PC-9 (cell line): ENCODE results near the gene CFAP92. TPM values are rescaled to one million over a fixed set of nuclear protein-coding genes. Genes with fewer than 3 reads are reported as not detected.

Source experiments
- BruUV-seq: library from RNA; stranded (reverse); fragments of 400-500 nt; replicated peaks from 2 replicates; lab custom pipeline; 2021; lab: Mats Ljungman, UMichigan
- CTCF ChIA-PET: fragments of 300-600 bp; sonication (Branson Sonifier 250); formaldehyde crosslinking; loops from one replicate; lab custom pipeline; 2022; ENCODE audit warnings: antibody characterized with exemption; lab: Charles Lee
- POLR2A ChIA-PET: fragments of 300-600 bp; sonication (Branson Sonifier 250); formaldehyde crosslinking; loops from one replicate; lab custom pipeline; 2022; ENCODE audit warnings: antibody characterized with exemption; ENCODE audit not compliant: unreplicated experiment; lab: Charles Lee
- DNase-seq, 2 experiments: peaks; one replicate each; pipeline versions ENCODE4 v3.0.0 to v3.0.0-alpha.2; 2015 to 2022; ENCODE audit warnings: mixed read lengths in 1 of 2
- H2AFZ ChIP-seq: fragments of 200-600 bp; sonication (generic); 2 replicates; pipeline ENCODE4 v1.8.1; 2017; ENCODE audit warnings: antibody characterized with exemption
- H3F3A ChIP-seq: fragments of 200-600 bp; sonication (generic); 2 replicates; pipeline ENCODE4 v1.8.1; 2017; ENCODE audit warnings: antibody characterized with exemption, mild to moderate bottlenecking, low read depth; ENCODE audit not compliant: insufficient read depth
- H3K27ac ChIP-seq: fragments of 200-600 bp; sonication (generic); 2 replicates; pipeline ENCODE4 v1.6.1; 2016; ENCODE audit warnings: mixed run types
- H3K27me3 ChIP-seq: fragments of 200-600 bp; sonication (generic); 2 replicates; pipeline ENCODE4 v1.6.1; 2016; ENCODE audit warnings: low read depth, mixed run types; ENCODE audit not compliant: insufficient read depth
- H3K36me3 ChIP-seq: fragments of 200-600 bp; sonication (generic); 2 replicates; pipeline ENCODE4 v1.6.1; 2016; ENCODE audit warnings: low read depth, mixed run types
- H3K4me1 ChIP-seq: fragments of 200-600 bp; sonication (generic); replicated peaks from 2 replicates; pipeline ENCODE4 v1.6.1; 2016; ENCODE audit warnings: mixed run types; ENCODE audit not compliant: insufficient read depth
- H3K4me2 ChIP-seq: fragments of 200-600 bp; sonication (generic); 2 replicates; pipeline ENCODE4 v1.6.1; 2017; ENCODE audit warnings: mixed run types
- H3K4me3 ChIP-seq: fragments of 200-600 bp; sonication (generic); 2 replicates; pipeline ENCODE4 v1.6.1; 2016; ENCODE audit warnings: mixed run types
- H3K79me2 ChIP-seq: fragments of 200-600 bp; sonication (generic); 2 replicates; pipeline ENCODE4 v1.6.1; 2017; ENCODE audit warnings: low read depth, mixed run types
- H3K9me2 ChIP-seq: fragments of 200-600 bp; sonication (generic); 2 replicates; pipeline ENCODE4 v1.8.1; 2017; ENCODE audit warnings: mild to moderate bottlenecking; ENCODE audit not compliant: insufficient read depth
- H3K9me3 ChIP-seq: fragments of 200-600 bp; sonication (generic); 2 replicates; pipeline ENCODE4 v1.8.1; 2016; ENCODE audit warnings: low read depth; ENCODE audit not compliant: insufficient read depth
- H4K20me1 ChIP-seq: fragments of 200-600 bp; sonication (generic); 2 replicates; pipeline ENCODE4 v1.8.1; 2017; ENCODE audit not compliant: insufficient read depth
- CTCF ChIP-seq: fragments of 200-600 bp; sonication (generic); conservative IDR thresholded peaks from 2 replicates; pipeline ENCODE4 v1.6.1; 2017; ENCODE audit warnings: mixed run types, antibody characterized with exemption, mild to moderate bottlenecking, moderate library complexity
- EZH2 ChIP-seq: fragments of 200-600 bp; sonication (generic); IDR thresholded peaks from 2 replicates; pipeline ENCODE4 v1.8.0; 2017; ENCODE audit warnings: antibody characterized with exemption, low read depth
- intact Hi-C: fragments of 100-400 bp; cut with micrococcal nuclease; formaldehyde crosslinking; loops from one replicate; pipeline ENCODE4 v1.10.0; 2022; ENCODE audit not compliant: unreplicated experiment
- total RNA-seq: library from RNA; stranded (reverse); gene quantifications from 2 replicates; pipeline ENCODE4 v1.2.3, GENCODE V29; 2021

Gene CFAP92
- total RNA-seq, 1 experiment from 2014 or later: 4.3 TPM

GRCh38 chr3:129016356-129016719 lies 22.5 kb upstream of the CFAP92 start:
- H2AFZ ChIP-seq: no peak overlapping the region
- H3K27ac ChIP-seq: 0 out of 2 replicates have a peak overlapping the region, but pooled peaks have one; percentile 33
- H3K9me3 ChIP-seq: no peaks in the 10 kb centered on the region

DNA sequence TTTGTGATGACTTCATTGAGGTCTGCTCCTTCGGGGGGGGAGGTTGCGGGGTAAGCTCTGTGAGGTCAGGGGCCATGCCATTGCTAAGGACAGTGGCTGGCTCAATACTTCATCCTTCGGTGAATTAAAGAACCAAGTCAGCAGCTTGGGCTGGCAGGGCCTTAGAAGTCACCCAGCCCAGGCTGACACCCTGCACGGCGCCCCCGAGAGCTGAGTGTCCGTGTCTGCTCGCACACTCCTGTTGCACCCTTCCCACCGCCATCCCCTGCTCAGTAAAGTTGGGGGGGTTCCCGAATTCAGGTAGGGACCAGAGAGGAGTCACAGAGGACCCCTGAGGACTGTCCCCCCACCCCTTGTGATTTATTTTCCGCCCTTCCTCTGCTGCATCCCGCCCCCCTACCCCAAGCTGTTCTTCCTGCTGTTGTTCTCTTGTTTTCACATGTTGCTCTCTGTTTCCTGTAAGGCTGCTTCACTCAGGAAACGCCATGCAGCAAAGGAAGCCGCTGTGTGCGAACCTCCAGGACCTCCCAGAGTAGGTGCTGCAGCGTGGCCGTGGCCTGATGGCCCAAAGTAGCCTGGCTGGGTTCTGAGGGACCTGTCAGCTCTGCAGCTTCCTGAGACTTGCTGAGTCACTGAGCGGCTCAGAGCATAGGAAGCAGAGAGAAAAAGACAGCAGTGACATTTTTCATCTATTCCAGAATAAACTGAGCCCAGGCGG lies 21.7 kb upstream of the CFAP92 start:
- Histone ChIP-seq H4K20me1 (no peaks in the 10 kb centered on the region), H3F3A (no peaks in the 10 kb centered on the region), H2AFZ (no peak overlapping the region), H3K27ac (0 out of 2 replicates have a peak overlapping the region, but pooled peaks have one; percentile 33), H3K9me2 (no peaks in the 10 kb centered on the region), H3K36me3 (no peaks in the 10 kb centered on the region), H3K27me3 (no peaks in the 10 kb centered on the region), H3K79me2 (no peaks in the 10 kb centered on the region), H3K9me3 (no peaks in the 10 kb centered on the region), H3K4me2 (peak overlapping the region; percentile 35; the same call in 1 of the 2 replicates), H3K4me1 (peaks cover 16% of the 10 kb centered on the region), H3K4me3 (no peak overlapping the region)
- ChIA-PET POLR2A (interaction anchor here (0.5 to 0.9 kb wide), 4 partner anchors 21 to 106 kb away, joined by 3 to 13 read pairs (median 3); partner anchors contain the start of genes CFAP92 and RAB43), CTCF (interaction anchor here (0.5 to 2.1 kb wide), 8 partner anchors 11 to 335 kb away, joined by 3 to 33 read pairs (median 9); partner anchors contain the start of gene CFAP92)
- intact Hi-C loops: loop anchor here (2.0 kb wide), 1 partner anchor 45 kb away; no protein-coding TSS in a partner anchor
- no TSS peak for BruUV-seq
- no peak for DNase-seq
- no peak for TF ChIP-seq CTCF
- TF ChIP-seq EZH2: no peak

More at GRCh38 chr3:129016356-129016719, 22.5 kb upstream of the CFAP92 start:
- Histone ChIP-seq H3F3A (no peaks in the 10 kb centered on the region), H3K36me3 (no peaks in the 10 kb centered on the region), H4K20me1 (no peaks in the 10 kb centered on the region), H3K9me2 (no peaks in the 10 kb centered on the region), H3K4me3 (no peak overlapping the region), H3K79me2 (no peaks in the 10 kb centered on the region), H3K4me2 (peak overlapping the region; percentile 35), H3K27me3 (no peaks in the 10 kb centered on the region), H3K4me1 (peaks cover 16% of the 10 kb centered on the region)
- no peak for TF ChIP-seq CTCF
- TF ChIP-seq EZH2: no peak
- DNase-seq: peak; percentile 58 to 68
- intact Hi-C loops: loop anchor here (2.0 kb wide), 1 partner anchor 46 kb away; no protein-coding TSS in a partner anchor
- CTCF ChIA-PET: interaction anchor here (0.5 to 2.1 kb wide), 9 partner anchors 10 to 956 kb away, joined by 3 to 33 read pairs (median 8); partner anchors contain the start of gene CFAP92
- POLR2A ChIA-PET: interaction anchor here (0.5 to 0.9 kb wide), 6 partner anchors 22 to 107 kb away, joined by 3 to 17 read pairs (median 3); partner anchors contain the start of gene CFAP92
- BruUV-seq: no TSS peak

- Histone ChIP-seq H3F3A (no peaks in the 10 kb centered on the region), H3K9me2 (no peaks in the 10 kb centered on the region), H3K4me2 (no peak overlapping the region), H3K36me3 (no peaks in the 10 kb centered on the region), H2AFZ (no peak overlapping the region), H3K27me3 (no peaks in the 10 kb centered on the region), H3K27ac (no peak overlapping the region), H3K9me3 (no peaks in the 10 kb centered on the region), H3K79me2 (no peaks in the 10 kb centered on the region), H3K4me1 (peaks cover 16% of the 10 kb centered on the region), H4K20me1 (no peaks in the 10 kb centered on the region), H3K4me3 (no peak overlapping the region)
- CTCF ChIA-PET: interaction anchor here (0.6 kb wide), 1 partner anchor 277 kb away, joined by 8 read pairs; no protein-coding TSS in a partner anchor
- no TSS peak for BruUV-seq
- intact Hi-C loops: no loop called here
- POLR2A ChIA-PET: no interaction called here
- TF ChIP-seq EZH2 (no peak), CTCF (no peak)
- DNase-seq: no peak
Measured at GRCh38 chr3:129014793-129015345, 21.0 kb upstream of the CFAP92 start.
